ENCODE measurements around the gene IL3.

IL3 gene

DNA sequence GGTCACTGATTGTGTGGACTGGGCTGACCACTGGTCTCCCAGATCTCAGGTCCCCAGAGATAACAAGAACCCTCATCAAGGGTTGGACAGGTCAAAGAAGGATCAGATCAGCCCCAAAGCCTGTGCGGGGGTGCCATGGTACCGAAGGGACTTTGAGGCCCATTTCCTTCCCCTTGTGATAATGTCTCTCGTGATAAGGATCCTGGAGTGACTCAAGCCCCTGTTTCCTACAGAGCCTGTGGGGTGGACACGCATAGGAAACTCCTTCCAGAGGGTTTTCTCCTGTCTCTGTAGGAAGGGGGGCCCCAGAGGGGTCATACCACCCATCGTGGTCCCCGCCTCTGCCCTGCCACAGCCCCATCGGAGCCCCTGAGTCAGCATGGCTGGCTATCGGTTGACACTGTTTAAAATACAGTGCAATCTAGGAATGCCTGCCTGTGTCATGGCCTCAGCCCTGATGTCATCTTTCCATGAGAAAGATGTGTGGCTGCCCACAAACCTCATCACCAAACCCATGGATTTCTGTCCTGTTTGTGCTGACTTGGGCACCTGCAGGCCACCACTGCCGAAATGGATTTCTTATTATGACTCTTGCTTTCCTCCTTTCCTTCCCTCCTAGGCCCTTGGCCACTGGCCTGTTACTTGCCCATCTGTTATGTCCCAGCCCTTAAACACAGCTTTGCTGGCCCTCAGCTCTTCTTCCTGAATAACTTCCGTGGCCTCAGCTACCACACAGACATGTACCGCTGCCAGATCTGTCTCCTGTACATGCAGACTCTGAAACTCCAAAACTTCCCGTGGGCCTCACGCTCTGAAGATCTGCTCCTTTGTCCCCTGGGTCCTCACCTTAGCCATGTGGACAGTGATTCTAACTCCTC is 10.2 kb downstream of the IL3 start:
- no peak overlapping the region for H3K9ac ChIP-seq (ENCODE audit: low read depth, low read length)
- H3K4me1 ChIP-seq (ENCODE audit: control insufficient read depth, insufficient read depth, low read length) = peaks cover 19% of the 10 kb centered on the region
- no peak overlapping the region for H3K4me3 ChIP-seq (ENCODE audit: low read length)
- H3K4me2 ChIP-seq (ENCODE audit: low read length) = no peak overlapping the region
- H3K27me3 ChIP-seq (ENCODE audit: control insufficient read depth, insufficient read depth, low read length) = no peaks in the 10 kb centered on the region
- H3K9me3 ChIP-seq (replicated peaks; ENCODE audit: low read length) = no peaks in the 10 kb centered on the region
- H3K36me3 ChIP-seq (ENCODE audit: insufficient read depth, low read length) = no peaks in the 10 kb centered on the region

DNA sequence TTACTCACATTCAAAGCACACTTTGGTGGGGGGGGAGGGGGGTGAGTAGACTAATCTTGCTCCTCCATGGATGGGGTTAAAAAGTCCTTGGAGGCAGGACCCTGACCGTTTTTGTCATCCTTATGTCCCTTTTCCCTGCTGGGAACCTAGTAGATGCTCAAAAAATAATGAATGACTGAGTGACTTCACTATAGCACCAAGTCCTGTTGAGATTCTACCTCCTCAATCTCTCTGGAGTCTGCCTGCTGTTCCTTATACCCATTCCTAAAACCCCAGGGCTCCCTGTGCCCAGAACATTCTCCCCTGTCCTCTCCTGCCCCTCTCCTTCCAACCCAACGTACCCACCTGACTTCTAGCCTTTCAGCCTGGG is 10.9 kb downstream of the IL3 start:
- H3K4me2 ChIP-seq (ENCODE audit: low read length) = no peak overlapping the region
- H3K9me3 ChIP-seq (replicated peaks; ENCODE audit: low read length) = no peaks in the 10 kb centered on the region
- H3K27me3 ChIP-seq (ENCODE audit: control insufficient read depth, insufficient read depth, low read length) = no peaks in the 10 kb centered on the region
- no peak overlapping the region for H3K4me3 ChIP-seq (ENCODE audit: low read length)
- no peak overlapping the region for H3K9ac ChIP-seq (ENCODE audit: low read depth, low read length)
- H3K36me3 ChIP-seq (ENCODE audit: insufficient read depth, low read length) = no peaks in the 10 kb centered on the region
- H3K4me1 ChIP-seq (ENCODE audit: control insufficient read depth, insufficient read depth, low read length) = peaks cover 19% of the 10 kb centered on the region

DNA sequence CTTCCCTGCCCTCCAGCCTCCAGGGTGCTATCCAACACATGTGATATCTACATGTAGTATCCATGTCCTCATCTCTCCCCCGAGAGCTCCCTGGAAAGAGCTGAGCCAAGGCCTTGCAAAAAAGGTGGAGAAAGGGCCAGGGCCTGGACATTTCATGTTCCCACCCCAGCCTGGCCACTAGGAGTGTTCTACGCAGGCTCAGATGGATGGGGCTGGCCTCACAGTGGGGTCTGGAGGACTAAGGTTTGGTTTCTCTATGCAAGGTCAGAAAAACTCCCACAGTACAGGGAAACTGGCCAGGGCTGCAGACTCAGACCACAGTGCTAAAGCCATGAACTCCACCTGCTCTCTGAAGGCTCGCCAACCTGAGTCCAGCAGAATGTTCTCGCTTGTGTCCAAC is 11.6 kb downstream of the IL3 start:
- Histone ChIP-seq H3K9ac (ENCODE audit: low read depth, low read length) (no peak overlapping the region), H3K27me3 (ENCODE audit: control insufficient read depth, insufficient read depth, low read length) (no peaks in the 10 kb centered on the region), H3K9me3 (replicated peaks; ENCODE audit: low read length) (no peaks in the 10 kb centered on the region), H3K4me3 (ENCODE audit: low read length) (no peak overlapping the region), H3K4me1 (ENCODE audit: control insufficient read depth, insufficient read depth, low read length) (peaks cover 19% of the 10 kb centered on the region), H3K36me3 (ENCODE audit: insufficient read depth, low read length) (no peaks in the 10 kb centered on the region), H3K4me2 (ENCODE audit: low read length) (no peak overlapping the region)

DNA sequence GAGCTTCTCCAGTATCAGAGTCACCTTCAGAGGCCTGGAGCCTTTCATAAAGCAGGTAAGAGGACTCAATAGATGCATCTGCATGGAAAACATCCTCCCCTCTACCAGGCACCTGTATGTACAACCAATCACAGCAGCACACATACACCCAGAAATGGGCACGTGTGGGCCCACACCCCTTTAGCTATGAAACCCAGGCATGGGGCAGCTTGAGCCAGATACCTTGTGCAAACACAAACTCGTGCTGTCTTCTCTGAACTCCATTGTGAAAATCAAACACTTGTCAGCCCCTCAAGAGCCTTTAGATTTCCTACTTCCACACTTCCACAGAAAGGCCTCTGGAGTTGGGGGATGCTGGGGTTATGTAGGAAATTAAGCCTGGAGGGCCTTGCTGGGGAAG is 12.1 kb downstream of the IL3 start:
- H3K4me3 ChIP-seq (ENCODE audit: low read length) = no peak overlapping the region
- H3K36me3 ChIP-seq (ENCODE audit: insufficient read depth, low read length) = no peaks in the 10 kb centered on the region
- H3K4me2 ChIP-seq (ENCODE audit: low read length) = no peak overlapping the region
- peaks cover 19% of the 10 kb centered on the region for H3K4me1 ChIP-seq (ENCODE audit: control insufficient read depth, insufficient read depth, low read length)
- H3K9me3 ChIP-seq (replicated peaks; ENCODE audit: low read length) = no peaks in the 10 kb centered on the region
- H3K27me3 ChIP-seq (ENCODE audit: control insufficient read depth, insufficient read depth, low read length) = no peaks in the 10 kb centered on the region
- H3K9ac ChIP-seq (ENCODE audit: low read depth, low read length) = no peak overlapping the region

DNA sequence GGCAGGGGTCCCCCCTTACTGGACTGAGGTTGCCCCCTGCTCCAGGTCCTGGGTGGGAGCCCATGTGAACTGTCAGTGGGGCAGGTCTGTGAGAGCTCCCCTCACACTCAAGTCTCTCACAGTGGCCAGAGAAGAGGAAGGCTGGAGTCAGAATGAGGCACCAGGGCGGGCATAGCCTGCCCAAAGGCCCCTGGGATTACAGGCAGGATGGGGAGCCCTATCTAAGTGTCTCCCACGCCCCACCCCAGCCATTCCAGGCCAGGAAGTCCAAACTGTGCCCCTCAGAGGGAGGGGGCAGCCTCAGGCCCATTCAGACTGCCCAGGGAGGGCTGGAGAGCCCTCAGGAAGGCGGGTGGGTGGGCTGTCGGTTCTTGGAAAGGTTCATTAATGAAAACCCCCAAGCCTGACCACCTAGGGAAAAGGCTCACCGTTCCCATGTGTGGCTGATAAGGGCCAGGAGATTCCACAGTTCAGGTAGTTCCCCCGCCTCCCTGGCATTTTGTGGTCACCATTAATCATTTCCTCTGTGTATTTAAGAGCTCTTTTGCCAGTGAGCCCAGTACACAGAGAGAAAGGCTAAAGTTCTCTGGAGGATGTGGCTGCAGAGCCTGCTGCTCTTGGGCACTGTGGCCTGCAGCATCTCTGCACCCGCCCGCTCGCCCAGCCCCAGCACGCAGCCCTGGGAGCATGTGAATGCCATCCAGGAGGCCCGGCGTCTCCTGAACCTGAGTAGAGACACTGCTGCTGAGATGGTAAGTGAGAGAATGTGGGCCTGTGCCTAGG is 13.0 kb downstream of the IL3 start, which contains the start of gene CSF2:
TSS of gene CSF2 (plus strand) at position 559 of the 783 bp plus-strand sequence. CDS start at position 594, 35 bp downstream.
- Histone ChIP-seq H3K4me2 (ENCODE audit: low read length) (peak within 1 kb of the TSS; percentile 34), H3K9me3 (replicated peaks; ENCODE audit: low read length) (no peaks in the 10 kb centered on the region), H3K9ac (ENCODE audit: low read depth, low read length) (no peak within 1 kb of the TSS), H3K36me3 (ENCODE audit: insufficient read depth, low read length) (no peaks in the 10 kb centered on the region), H3K4me3 (ENCODE audit: low read length) (no peak within 1 kb of the TSS), H3K27me3 (ENCODE audit: control insufficient read depth, insufficient read depth, low read length) (no peaks in the 10 kb centered on the region), H3K4me1 (ENCODE audit: control insufficient read depth, insufficient read depth, low read length) (peaks cover 19% of the 10 kb centered on the region)

DNA sequence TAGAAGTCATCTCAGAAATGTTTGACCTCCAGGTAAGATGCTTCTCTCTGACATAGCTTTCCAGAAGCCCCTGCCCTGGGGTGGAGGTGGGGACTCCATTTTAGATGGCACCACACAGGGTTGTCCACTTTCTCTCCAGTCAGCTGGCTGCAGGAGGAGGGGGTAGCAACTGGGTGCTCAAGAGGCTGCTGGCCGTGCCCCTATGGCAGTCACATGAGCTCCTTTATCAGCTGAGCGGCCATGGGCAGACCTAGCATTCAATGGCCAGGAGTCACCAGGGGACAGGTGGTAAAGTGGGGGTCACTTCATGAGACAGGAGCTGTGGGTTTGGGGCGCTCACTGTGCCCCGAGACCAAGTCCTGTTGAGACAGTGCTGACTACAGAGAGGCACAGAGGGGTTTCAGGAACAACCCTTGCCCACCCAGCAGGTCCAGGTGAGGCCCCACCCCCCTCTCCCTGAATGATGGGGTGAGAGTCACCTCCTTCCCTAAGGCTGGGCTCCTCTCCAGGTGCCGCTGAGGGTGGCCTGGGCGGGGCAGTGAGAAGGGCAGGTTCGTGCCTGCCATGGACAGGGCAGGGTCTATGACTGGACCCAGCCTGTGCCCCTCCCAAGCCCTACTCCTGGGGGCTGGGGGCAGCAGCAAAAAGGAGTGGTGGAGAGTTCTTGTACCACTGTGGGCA is 13.8 kb downstream of the IL3 start:
- Histone ChIP-seq H3K36me3 (ENCODE audit: insufficient read depth, low read length) (no peaks in the 10 kb centered on the region), H3K4me2 (ENCODE audit: low read length) (no peak overlapping the region), H3K27me3 (ENCODE audit: control insufficient read depth, insufficient read depth, low read length) (no peaks in the 10 kb centered on the region), H3K4me3 (ENCODE audit: low read length) (no peak overlapping the region), H3K9ac (ENCODE audit: low read depth, low read length) (no peak overlapping the region), H3K9me3 (replicated peaks; ENCODE audit: low read length) (no peaks in the 10 kb centered on the region), H3K4me1 (ENCODE audit: control insufficient read depth, insufficient read depth, low read length) (peaks cover 19% of the 10 kb centered on the region)

DNA sequence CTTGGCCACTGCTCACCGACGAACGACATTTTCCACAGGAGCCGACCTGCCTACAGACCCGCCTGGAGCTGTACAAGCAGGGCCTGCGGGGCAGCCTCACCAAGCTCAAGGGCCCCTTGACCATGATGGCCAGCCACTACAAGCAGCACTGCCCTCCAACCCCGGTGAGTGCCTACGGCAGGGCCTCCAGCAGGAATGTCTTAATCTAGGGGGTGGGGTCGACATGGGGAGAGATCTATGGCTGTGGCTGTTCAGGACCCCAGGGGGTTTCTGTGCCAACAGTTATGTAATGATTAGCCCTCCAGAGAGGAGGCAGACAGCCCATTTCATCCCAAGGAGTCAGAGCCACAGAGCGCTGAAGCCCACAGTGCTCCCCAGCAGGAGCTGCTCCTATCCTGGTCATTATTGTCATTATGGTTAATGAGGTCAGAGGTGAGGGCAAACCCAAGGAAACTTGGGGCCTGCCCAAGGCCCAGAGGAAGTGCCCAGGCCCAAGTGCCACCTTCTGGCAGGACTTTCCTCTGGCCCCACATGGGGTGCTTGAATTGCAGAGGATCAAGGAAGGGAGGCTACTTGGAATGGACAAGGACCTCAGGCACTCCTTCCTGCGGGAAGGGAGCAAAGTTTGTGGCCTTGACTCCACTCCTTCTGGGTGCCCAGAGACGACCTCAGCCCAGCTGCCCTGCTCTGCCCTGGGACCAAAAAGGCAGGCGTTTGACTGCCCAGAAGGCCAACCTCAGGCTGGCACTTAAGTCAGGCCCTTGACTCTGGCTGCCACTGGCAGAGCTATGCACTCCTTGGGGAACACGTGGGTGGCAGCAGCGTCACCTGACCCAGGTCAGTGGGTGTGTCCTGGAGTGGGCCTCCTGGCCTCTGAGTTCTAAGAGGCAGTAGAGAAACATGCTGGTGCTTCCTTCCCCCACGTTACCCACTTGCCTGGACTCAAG is 14.6 kb downstream of the IL3 start:
- no peaks in the 10 kb centered on the region for H3K27me3 ChIP-seq (ENCODE audit: control insufficient read depth, insufficient read depth, low read length)
- H3K4me3 ChIP-seq (ENCODE audit: low read length) = no peak overlapping the region
- no peak overlapping the region for H3K4me2 ChIP-seq (ENCODE audit: low read length)
- H3K9me3 ChIP-seq (replicated peaks; ENCODE audit: low read length) = no peaks in the 10 kb centered on the region
- no peaks in the 10 kb centered on the region for H3K36me3 ChIP-seq (ENCODE audit: insufficient read depth, low read length)
- H3K4me1 ChIP-seq (ENCODE audit: control insufficient read depth, insufficient read depth, low read length) = peaks cover 19% of the 10 kb centered on the region
- no peak overlapping the region for H3K9ac ChIP-seq (ENCODE audit: low read depth, low read length)

DNA sequence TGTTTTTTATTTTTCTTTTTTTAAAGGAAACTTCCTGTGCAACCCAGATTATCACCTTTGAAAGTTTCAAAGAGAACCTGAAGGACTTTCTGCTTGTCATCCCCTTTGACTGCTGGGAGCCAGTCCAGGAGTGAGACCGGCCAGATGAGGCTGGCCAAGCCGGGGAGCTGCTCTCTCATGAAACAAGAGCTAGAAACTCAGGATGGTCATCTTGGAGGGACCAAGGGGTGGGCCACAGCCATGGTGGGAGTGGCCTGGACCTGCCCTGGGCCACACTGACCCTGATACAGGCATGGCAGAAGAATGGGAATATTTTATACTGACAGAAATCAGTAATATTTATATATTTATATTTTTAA is 15.2 kb downstream of the IL3 start:
- Histone ChIP-seq H3K9ac (ENCODE audit: low read depth, low read length) (no peak overlapping the region), H3K4me3 (ENCODE audit: low read length) (no peak overlapping the region), H3K4me2 (ENCODE audit: low read length) (no peak overlapping the region), H3K9me3 (replicated peaks; ENCODE audit: low read length) (no peaks in the 10 kb centered on the region), H3K4me1 (ENCODE audit: control insufficient read depth, insufficient read depth, low read length) (peaks cover 19% of the 10 kb centered on the region), H3K36me3 (ENCODE audit: insufficient read depth, low read length) (no peaks in the 10 kb centered on the region), H3K27me3 (ENCODE audit: control insufficient read depth, insufficient read depth, low read length) (no peaks in the 10 kb centered on the region)

DNA sequence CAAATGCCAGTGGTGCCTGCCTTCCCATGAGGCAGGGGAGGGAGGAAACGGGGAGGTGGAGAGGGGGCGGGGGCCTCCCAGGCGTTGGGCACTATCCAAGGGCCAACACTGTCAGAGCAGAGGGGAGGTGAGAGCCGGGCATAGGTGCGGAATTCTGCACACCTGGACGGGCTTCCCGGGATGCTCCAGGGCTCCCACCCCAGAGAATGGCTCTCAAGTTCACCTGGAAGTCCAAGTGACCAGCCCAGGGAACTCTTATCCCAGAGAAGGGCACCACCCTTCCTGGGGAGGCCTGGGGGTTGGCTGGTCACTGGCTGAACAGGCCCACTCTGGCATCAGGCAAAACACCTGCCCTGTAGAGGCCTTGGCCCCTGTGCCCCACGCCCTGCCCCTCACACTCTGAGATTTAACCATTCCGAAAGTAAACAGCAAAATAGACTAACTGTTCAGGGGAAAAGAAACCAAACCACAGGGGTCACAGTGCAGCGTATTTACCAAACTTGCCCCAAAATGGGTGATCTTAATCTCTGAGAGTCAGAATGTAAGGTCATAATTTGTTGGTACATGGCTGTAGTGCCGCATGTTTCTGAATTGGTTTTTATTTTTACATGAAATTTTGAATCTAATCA is 15.9 kb downstream of the IL3 start:
- no peaks in the 10 kb centered on the region for H3K9me3 ChIP-seq (replicated peaks; ENCODE audit: low read length)
- H3K4me2 ChIP-seq (ENCODE audit: low read length) = no peak overlapping the region
- H3K9ac ChIP-seq (ENCODE audit: low read depth, low read length) = no peak overlapping the region
- no peaks in the 10 kb centered on the region for H3K36me3 ChIP-seq (ENCODE audit: insufficient read depth, low read length)
- no peak overlapping the region for H3K4me3 ChIP-seq (ENCODE audit: low read length)
- H3K27me3 ChIP-seq (ENCODE audit: control insufficient read depth, insufficient read depth, low read length) = no peaks in the 10 kb centered on the region
- peaks cover 19% of the 10 kb centered on the region for H3K4me1 ChIP-seq (ENCODE audit: control insufficient read depth, insufficient read depth, low read length)

DNA sequence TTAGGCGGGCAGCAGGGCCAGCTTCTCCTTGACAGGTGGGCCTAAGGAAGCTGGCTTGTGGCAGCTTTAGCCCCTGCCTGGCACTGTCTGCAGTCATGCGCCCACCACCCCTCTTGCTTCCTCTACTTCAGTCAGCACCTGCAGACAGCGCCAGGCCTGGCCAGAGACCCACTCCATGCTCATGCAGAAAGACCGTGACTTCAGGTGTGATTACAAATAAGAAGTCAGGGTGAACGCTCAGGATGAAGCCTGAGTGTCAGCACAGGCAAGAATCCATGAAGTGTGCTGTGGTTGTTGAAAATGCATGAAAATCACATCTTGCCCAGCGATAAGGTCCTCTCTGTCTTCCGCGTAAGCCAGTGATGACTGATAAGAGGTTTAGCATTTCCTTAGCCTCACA is 16.5 kb downstream of the IL3 start:
- Histone ChIP-seq H3K36me3 (ENCODE audit: insufficient read depth, low read length) (no peaks in the 10 kb centered on the region), H3K9ac (ENCODE audit: low read depth, low read length) (no peak overlapping the region), H3K4me2 (ENCODE audit: low read length) (no peak overlapping the region), H3K4me3 (ENCODE audit: low read length) (no peak overlapping the region), H3K27me3 (ENCODE audit: control insufficient read depth, insufficient read depth, low read length) (no peaks in the 10 kb centered on the region), H3K4me1 (ENCODE audit: control insufficient read depth, insufficient read depth, low read length) (peaks cover 19% of the 10 kb centered on the region), H3K9me3 (replicated peaks; ENCODE audit: low read length) (no peaks in the 10 kb centered on the region)

Measured in skeletal muscle satellite cell (primary cell).